PFSK-1 (cell line): ENCODE measurements around the gene ARMC12.

Experiments
- POLR2AphosphoS5 ChIP-seq: IDR thresholded peaks from 2 replicates; pipeline ENCODE4 v1.6.1; 2012; ENCODE audit warnings: low read depth, mild to moderate bottlenecking, control low read depth, low read length, moderate library complexity
- TAF1 ChIP-seq: IDR thresholded peaks from 2 replicates; pipeline ENCODE4 v1.6.1; 2012; ENCODE audit warnings: low read length, control low read depth, borderline replicate concordance; ENCODE audit not compliant: insufficient read depth

- TF ChIP-seq TAF1 (no peak), POLR2AphosphoS5 (no peak)
These were observed 37.4 kb downstream of the ARMC12 start for GRCh38 chr6:35774116-35774794.
